Measurements from ENCODE around the gene MAG. TPM values are rescaled to one million over a fixed set of nuclear protein-coding genes. Genes with fewer than 3 reads are reported as not detected.

Gene MAG
- total and polyA plus RNA-seq, 9 of the 15 experiments (the other 6 are each of a cell fraction or from before 2014, with no cell fraction given): 0.11 to 10.0 (median 1.6) TPM

DNA sequence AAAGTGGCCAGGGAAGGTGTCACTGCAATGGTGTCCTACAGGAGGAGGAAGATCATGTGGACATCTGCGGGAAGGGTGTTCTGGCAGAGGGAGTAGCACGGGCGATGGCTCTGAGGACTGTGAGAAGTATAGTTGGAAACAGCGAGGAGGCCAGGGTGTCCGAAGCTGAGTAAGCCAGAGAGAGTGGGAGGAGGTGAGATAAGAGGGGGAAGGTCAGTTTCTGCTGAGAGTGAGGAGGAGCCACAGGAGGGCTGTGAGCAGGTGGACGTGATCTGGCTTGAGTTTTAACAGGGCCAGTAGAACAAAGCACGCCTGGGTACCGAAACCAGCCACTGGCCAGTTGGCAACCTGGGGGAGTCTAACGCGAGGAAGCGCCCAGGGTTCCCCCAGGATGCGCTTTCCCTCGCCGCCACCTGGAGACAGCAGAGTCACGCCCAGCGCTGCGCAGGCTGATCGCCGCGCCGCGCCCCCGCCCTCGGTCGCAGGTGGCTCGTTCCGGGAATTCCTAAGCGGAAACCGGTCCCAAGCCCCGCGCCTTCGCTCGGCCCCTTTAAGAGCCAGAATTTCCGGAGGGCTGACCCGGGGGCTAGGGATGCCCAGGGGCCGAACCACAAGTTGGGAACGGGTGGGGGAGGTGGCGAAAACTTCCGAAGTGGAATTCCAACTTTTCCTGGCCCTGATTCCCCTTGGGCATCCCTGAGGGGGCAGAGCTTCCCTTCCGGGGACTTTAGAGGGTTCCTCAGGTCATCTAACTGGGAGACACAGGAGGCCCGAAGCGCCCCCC is 44.2 kb upstream of the MAG start (continued):
- peak; percentile 95 for TF ChIP-seq HDAC2 (IDR thresholded peaks at IDR 0.05)
- 0 out of 2 replicates have a peak, but pooled peaks have one; percentile 49 for TF ChIP-seq PTBP1 (IDR thresholded peaks at IDR 0.05; ENCODE audit: low read depth, low read length)
- TF ChIP-seq ZNF121 (CRISPR knock-in tag; conservative IDR thresholded peaks at IDR 0.05): no peak
- no peak for TF ChIP-seq RFX7 (CRISPR knock-in tag; IDR thresholded peaks at IDR 0.05)
- no peak for TF ChIP-seq PHF20 (IDR thresholded peaks at IDR 0.05; ENCODE audit: partially characterized antibody)
- TF ChIP-seq EZH2 (IDR thresholded peaks at IDR 0.05; ENCODE audit: borderline replicate concordance, low read depth, low read length): no peak
- TF ChIP-seq, protein P1, sequence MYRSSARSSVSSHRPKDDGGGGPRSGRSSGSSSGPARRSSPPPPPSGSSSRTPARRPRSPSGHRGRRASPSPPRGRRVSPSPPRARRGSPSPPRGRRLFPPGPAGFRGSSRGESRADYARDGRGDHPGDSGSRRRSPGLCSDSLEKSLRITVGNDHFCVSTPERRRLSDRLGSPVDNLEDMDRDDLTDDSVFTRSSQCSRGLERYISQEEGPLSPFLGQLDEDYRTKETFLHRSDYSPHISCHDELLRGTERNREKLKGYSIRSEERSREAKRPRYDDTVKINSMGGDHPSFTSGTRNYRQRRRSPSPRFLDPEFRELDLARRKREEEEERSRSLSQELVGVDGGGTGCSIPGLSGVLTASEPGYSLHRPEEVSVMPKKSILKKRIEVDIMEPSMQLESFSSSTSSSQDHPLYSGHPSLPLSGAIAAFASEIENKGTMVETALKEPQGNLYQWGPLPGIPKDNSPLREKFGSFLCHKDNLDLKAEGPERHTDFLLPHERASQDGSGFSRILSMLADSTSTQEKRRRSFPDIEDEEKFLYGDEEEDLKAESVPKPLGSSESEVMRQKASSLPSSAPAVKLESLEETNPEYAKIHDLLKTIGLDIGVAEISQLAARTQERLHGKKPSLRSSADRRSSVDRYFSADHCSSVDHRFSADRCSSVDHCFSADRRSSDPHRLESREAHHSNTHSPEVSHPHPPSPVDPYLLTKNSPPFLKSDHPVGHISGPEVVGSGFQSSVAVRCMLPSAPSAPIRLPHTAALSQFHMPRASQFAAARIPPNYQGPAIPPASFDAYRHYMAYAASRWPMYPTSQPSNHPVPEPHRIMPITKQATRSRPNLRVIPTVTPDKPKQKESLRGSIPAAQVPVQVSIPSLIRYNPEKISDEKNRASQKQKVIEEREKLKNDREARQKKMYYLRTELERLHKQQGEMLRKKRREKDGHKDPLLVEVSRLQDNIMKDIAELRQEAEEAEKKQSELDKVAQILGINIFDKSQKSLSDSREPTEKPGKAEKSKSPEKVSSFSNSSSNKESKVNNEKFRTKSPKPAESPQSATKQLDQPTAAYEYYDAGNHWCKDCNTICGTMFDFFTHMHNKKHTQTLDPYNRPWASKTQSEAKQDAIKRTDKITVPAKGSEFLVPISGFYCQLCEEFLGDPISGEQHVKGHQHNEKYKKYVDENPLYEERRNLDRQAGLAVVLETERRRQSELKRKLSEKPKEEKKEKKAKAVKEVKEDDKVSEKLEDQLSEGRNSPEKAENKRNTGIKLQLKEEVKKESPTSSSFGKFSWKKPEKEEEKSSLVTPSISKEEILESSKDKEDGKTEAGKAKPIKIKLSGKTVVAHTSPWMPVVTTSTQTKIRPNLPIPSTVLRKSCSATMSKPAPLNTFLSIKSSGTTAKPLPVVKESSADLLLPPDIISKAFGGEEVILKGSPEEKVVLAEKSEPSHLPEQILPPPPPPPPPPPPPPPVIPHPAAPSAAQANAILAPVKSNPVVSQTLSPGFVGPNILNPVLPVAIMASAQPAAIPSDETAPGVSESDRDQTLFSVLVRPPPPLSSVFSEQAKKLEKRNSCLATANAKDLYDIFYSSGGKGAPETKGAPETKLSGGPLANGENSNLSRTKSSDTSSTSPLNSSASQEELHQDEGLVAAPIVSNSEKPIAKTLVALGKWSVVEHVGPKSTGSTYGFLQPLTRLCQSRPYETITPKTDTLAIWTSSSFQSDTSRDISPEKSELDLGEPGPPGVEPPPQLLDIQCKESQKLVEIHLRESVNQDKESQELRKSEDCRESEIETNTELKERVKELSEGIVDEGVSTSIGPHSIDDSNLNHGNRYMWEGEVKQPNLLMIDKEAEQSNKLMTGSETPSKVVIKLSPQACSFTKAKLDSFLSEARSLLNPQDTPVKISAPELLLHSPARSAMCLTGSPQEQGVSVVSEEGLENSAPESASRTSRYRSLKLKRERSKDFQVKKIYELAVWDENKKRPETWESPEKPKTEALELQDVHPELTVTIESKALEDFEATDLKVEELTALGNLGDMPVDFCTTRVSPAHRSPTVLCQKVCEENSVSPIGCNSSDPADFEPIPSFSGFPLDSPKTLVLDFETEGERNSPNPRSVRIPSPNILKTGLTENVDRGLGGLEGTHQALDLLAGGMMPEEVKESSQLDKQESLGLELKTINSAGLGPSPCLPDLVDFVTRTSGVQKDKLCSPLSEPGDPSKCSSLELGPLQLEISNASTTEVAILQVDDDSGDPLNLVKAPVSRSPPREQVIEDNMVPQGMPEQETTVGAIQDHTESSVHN (IDR thresholded peaks at IDR 0.05; ENCODE audit: borderline replicate concordance in 1 of 2, low read depth in 1 of 2): no peak
- no peak for TF ChIP-seq BMI1 (IDR thresholded peaks at IDR 0.05; ENCODE audit: low read length)
- TF ChIP-seq OTX1 (CRISPR knock-in tag; IDR thresholded peaks at IDR 0.05): peak; percentile 79; the same call in 1 of the 2 replicates
- TF ChIP-seq FOXK2 (conservative IDR thresholded peaks at IDR 0.05 in 1 of 2, IDR thresholded peaks at IDR 0.05 in 1 of 2; ENCODE audit: low read depth in 2 of 2): peak in 1 of 2 experiments; percentile 46; a peak in 1 of 4 replicates
- 0 out of 2 replicates have a peak, but pooled peaks have one; percentile 35 for TF ChIP-seq TAF7 (tag; IDR thresholded peaks at IDR 0.05)
- TF ChIP-seq, protein P2, sequence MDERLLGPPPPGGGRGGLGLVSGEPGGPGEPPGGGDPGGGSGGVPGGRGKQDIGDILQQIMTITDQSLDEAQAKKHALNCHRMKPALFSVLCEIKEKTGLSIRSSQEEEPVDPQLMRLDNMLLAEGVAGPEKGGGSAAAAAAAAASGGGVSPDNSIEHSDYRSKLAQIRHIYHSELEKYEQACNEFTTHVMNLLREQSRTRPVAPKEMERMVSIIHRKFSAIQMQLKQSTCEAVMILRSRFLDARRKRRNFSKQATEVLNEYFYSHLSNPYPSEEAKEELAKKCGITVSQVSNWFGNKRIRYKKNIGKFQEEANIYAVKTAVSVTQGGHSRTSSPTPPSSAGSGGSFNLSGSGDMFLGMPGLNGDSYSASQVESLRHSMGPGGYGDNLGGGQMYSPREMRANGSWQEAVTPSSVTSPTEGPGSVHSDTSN (CRISPR knock-in tag; IDR thresholded peaks at IDR 0.05; ENCODE audit: low read depth): no peak
- TF ChIP-seq, protein P2 (tag; conservative IDR thresholded peaks at IDR 0.05; ENCODE audit: low read depth): no peak
- no peak for TF ChIP-seq ZSCAN29 (IDR thresholded peaks at IDR 0.05)
- TF ChIP-seq MTF1 (CRISPR knock-in tag; IDR thresholded peaks at IDR 0.05; ENCODE audit: borderline replicate concordance): no peak
- TF ChIP-seq GTF2F1 (IDR thresholded peaks at IDR 0.05; ENCODE audit: low read depth, low read length): no peak
- TF ChIP-seq RNF2 (IDR thresholded peaks at IDR 0.05): 0 out of 2 replicates have a peak, but pooled peaks have one; percentile 0
- TF ChIP-seq PTRF (tag; IDR thresholded peaks at IDR 0.05): no peak
- TF ChIP-seq ATF1 (CRISPR knock-in tag; IDR thresholded peaks at IDR 0.05): no peak
- no peak; the same call in 1 of the 2 replicates for TF ChIP-seq ATF1 (tag; IDR thresholded peaks at IDR 0.05)

All from K562 (cell line).